ENCODE results near the gene FPR2.

GRCh38 chr19:51797480-51797879, 36.5 kb downstream of the FPR2 start:
- TF ChIP-seq EZH2 (IDR thresholded peaks at IDR 0.05), result no peak
- TF ChIP-seq POLR2AphosphoS5 (IDR thresholded peaks at IDR 0.05; ENCODE audit: borderline replicate concordance, low read depth, low read length), result no peak
